Heart left ventricle (tissue), 16 donors: Measurements from ENCODE around the gene TENT5C. TPM values are rescaled to one million over a fixed set of nuclear protein-coding genes. Genes with fewer than 3 reads are reported as not detected.

Source experiments
- ATAC-seq, 4 donors: fragments of 200-7000 bp; cut with Tn5 transposase; one replicate each; pipeline ENCODE4 v1.9.1; 2020 to 2022; ENCODE audit warnings: moderate library complexity in 4 of 4, mild to moderate bottlenecking in 3 of 4, moderate number of reproducible peaks in 1 of 4
- DNase-seq, 5 donors: peaks; one replicate each; pipeline ENCODE4 v3.0.0-alpha.2; 2020
- H3K27ac ChIP-seq, 12 donors: fragments of 200-600 bp; sonication (generic) in 4 of 12; one replicate each; pipeline versions ENCODE4 v1.5.0 to v1.8.0; 2016 to 2022; ENCODE audit warnings: mild to moderate bottlenecking in 2 of 12
- H3K27me3 ChIP-seq, 9 donors: fragments of 200-600 bp; sonication (generic) in 2 of 9; one replicate each; pipeline versions ENCODE4 v1.5.1 to v1.8.0; 2016 to 2022; ENCODE audit warnings: mild to moderate bottlenecking in 3 of 9
- H3K36me3 ChIP-seq, 9 donors: fragments of 200-600 bp; sonication (generic) in 2 of 9; one replicate each; pipeline versions ENCODE4 v1.5.0 to v1.8.0; 2018 to 2022; ENCODE audit warnings: mild to moderate bottlenecking in 2 of 9
- H3K4me1 ChIP-seq, 12 donors: fragments of 200-600 bp; sonication (generic) in 4 of 12; one replicate each; pipeline versions ENCODE4 v1.5.0 to v1.8.0; 2016 to 2022; ENCODE audit warnings: mild to moderate bottlenecking in 3 of 12
- H3K4me3 ChIP-seq, 12 donors: fragments of 200-600 bp; sonication (generic) in 4 of 12; one replicate each; pipeline versions ENCODE4 v1.5.0 to v1.8.0; 2017 to 2022; ENCODE audit warnings: mild to moderate bottlenecking in 9 of 12, moderate library complexity in 4 of 12
- H3K9me3 ChIP-seq, 12 donors: fragments of 200-600 bp; sonication (generic) in 4 of 12; one replicate each; pipeline versions ENCODE4 v1.5.0 to v1.8.0; 2016 to 2022; ENCODE audit warnings: mild to moderate bottlenecking in 1 of 12
- POLR2A ChIP-seq, 2 donors: fragments of 450-650 bp; IDR thresholded peaks; one replicate each; pipeline ENCODE4 v1.6.1; 2017; ENCODE audit warnings: antibody characterized with exemption in 2 of 2, mild to moderate bottlenecking in 2 of 2, moderate library complexity in 2 of 2
- WGBS, 4 donors: extraction: QIAGEN DNeasy Blood & Tissue Kit in 2 of 4; methylation state at CpG; one replicate each; pipeline versions ENCODE4 v1.1.5 to v1.1.7; 2013 to 2018; 5-methylcytosine and 5-hydroxymethylcytosine counted together
- intact Hi-C, 10 donors: fragments of 100-400 bp; cut with DNase I; formaldehyde crosslinking; loops; one replicate each; pipeline versions ENCODE4 v1.11.1 to v1.14.2; 2022
- polyA plus RNA-seq, 2 donors: library from polyadenylated mRNA; stranded (reverse); fragments of 200-250 nt; gene quantifications; one replicate each; pipeline ENCODE4 v1.2.3, GENCODE V29; 2013
- total RNA-seq, 9 donors: library from RNA; depleted of rRNA in 2 of 9; stranded (reverse); fragments of >200 nt in 2 of 9; fragmentation: NEBNext Ultra II Directional in 3 of 9; extraction: Animal tissue kit (Norgen Biotek cat#: 25700) in 3 of 9; gene quantifications; one replicate each; pipeline versions ENCODE4 v1.1.0 to v1.2.4, GENCODE V29; 2016 to 2023
- TF ChIP-seq, protein P1 (sequence below), 12 donors: fragments of 200-600 bp; sonication (generic) in 4 of 12; IDR thresholded peaks; one replicate each; pipeline versions ENCODE4 v1.5.0 to v1.8.0; 2018 to 2022; ENCODE audit warnings: antibody characterized with exemption in 12 of 12, mild to moderate bottlenecking in 5 of 12
- donor health status: ischemic (EF 13 %, LVEDD 7.1; RV severe dilation, severe dysfunction).
- donor health status: healthy with polysubstance abuse.
- donor health status: DM: no; HTN: yes; CAD: no.
- donor health status: DM: no; HTN: no; CAD: no.
- donor health status: ischemic (EF 25% LVEDD 6.9; RV normal size, moderate dysfunction).
- donor health status: ischemic (EF 25% LVEDD 5.7; RV mildly dilated, moderate dysfunction).
- donor health status: healthy.
- donor health status: DM: yes; HTN: yes; CAD: no.
- donor health status: ischemic (EF 35%, LVEDD 5.7; RV mildly dilated, moderate dysfunction).
- donor health status: nonischemic (EF 11% LVEDD 7.7; RV severe dilation, severe dysfunction).
- donor health status: DM: yes; HTN: yes; CAD: no.
- donor health status: PGD.
- donor health status: ischemic (EF 29% LVEDD 5.4; RV normal size, mild dysfunction).
- donor health status: nonischemic (EF 23%, LVEDD 6.1; RV moderate dilation, normal function).

TENT5C gene
- total and polyA plus RNA-seq, 11 donors: 3.7 to 21.6 (median 14.5) TPM

- H3K27ac ChIP-seq: no peak overlapping the region
- WGBS, 4 donors: 86 to 90% (median 87%) methylated on average over 3 of the region's 3 CpGs
- H3K4me1 ChIP-seq: peaks cover 0 to 18% (median 5%) of the 10 kb centered on the region in 12 donors
Observed at GRCh38 chr1:117628343-117628742, 22.5 kb downstream of the TENT5C start.

GRCh38 chr1:117629625-117630422 lies 24.0 kb downstream of the TENT5C start:
- H3K27ac ChIP-seq: no peak overlapping the region
- H3K36me3 ChIP-seq: no peaks in the 10 kb centered on the region
- peaks cover 0 to 18% (median 5%) of the 10 kb centered on the region in 12 donors for H3K4me1 ChIP-seq
- DNase-seq (no peak), ATAC-seq (no peak)
- no peaks in the 10 kb centered on the region for H3K27me3 ChIP-seq
- no peak for TF ChIP-seq POLR2A (IDR thresholded peaks at IDR 0.05)
- TF ChIP-seq, protein P1, sequence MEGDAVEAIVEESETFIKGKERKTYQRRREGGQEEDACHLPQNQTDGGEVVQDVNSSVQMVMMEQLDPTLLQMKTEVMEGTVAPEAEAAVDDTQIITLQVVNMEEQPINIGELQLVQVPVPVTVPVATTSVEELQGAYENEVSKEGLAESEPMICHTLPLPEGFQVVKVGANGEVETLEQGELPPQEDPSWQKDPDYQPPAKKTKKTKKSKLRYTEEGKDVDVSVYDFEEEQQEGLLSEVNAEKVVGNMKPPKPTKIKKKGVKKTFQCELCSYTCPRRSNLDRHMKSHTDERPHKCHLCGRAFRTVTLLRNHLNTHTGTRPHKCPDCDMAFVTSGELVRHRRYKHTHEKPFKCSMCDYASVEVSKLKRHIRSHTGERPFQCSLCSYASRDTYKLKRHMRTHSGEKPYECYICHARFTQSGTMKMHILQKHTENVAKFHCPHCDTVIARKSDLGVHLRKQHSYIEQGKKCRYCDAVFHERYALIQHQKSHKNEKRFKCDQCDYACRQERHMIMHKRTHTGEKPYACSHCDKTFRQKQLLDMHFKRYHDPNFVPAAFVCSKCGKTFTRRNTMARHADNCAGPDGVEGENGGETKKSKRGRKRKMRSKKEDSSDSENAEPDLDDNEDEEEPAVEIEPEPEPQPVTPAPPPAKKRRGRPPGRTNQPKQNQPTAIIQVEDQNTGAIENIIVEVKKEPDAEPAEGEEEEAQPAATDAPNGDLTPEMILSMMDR (IDR thresholded peaks at IDR 0.05): no peak
- no peaks in the 10 kb centered on the region for H3K9me3 ChIP-seq
- intact Hi-C loops: no loop called here
- 80 to 89% (median 83%) methylated on average over 10 of the region's 10 CpGs for WGBS, 4 donors
- H3K4me3 ChIP-seq: no peak overlapping the region

More at GRCh38 chr1:117628343-117628742, 22.5 kb downstream of the TENT5C start:
- peaks cover 0 to 11% (median 6%) of the 10 kb centered on the region in 9 donors for H3K36me3 ChIP-seq
- DNase-seq (no peak), ATAC-seq (no peak)
- H3K9me3 ChIP-seq: no peaks in the 10 kb centered on the region
- no peak overlapping the region for H3K4me3 ChIP-seq
- intact Hi-C loops: no loop called here
- TF ChIP-seq, protein P1 (IDR thresholded peaks at IDR 0.05): no peak
- TF ChIP-seq POLR2A (IDR thresholded peaks at IDR 0.05): no peak
- no peaks in the 10 kb centered on the region for H3K27me3 ChIP-seq

DNA sequence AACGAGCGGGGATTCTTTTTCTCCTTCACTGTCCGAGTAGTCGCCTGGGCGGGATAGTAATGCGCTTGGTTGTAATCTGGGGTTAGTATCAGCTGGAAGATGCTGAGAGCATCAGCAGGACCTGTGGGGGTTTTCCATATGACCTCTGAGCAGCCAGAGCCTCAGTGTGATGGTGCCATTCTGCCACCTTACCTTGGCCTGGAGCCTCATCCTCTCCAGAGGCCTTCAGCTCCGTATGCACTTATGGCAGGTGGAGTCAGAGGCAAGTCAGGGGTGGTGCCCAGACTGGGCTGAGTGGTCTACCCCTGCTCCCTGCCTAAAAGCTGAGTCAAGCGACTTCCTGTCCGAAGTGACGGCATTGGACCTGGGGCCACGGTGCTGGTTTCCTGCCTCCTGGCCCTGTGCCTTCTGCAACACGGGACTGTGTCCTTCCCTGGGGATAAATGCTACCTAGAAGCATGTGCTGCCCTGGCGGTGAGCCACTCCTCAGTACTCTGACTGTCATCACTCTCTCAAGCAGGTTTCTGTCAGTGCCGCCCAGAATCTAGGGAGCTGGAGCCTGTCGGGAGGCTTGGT lies 24.7 kb downstream of the TENT5C start:
- TF ChIP-seq, protein P1 (IDR thresholded peaks at IDR 0.05): no peak
- TF ChIP-seq POLR2A (IDR thresholded peaks at IDR 0.05): no peak
- peak; percentile 49 to 85 (median 79) for DNase-seq
- intact Hi-C loops: no loop called here
- ATAC-seq: peak; percentile 90 to 95 (median 92)
- Histone ChIP-seq H3K27ac (peak overlapping the region in 1 of 12 donors; percentile 46), H3K4me3 (no peak overlapping the region), H3K27me3 (no peaks in the 10 kb centered on the region), H3K9me3 (no peaks in the 10 kb centered on the region), H3K4me1 (peaks cover 0 to 18% (median 5%) of the 10 kb centered on the region in 12 donors), H3K36me3 (no peaks in the 10 kb centered on the region)
- 48 to 61% (median 54%) methylated on average over 15 of the region's 15 CpGs for WGBS, 4 donors
